ENCODE data around the gene TMEM59. TPM values are rescaled to one million over a fixed set of nuclear protein-coding genes. Genes with fewer than 3 reads are reported as not detected.

The TMEM59 gene
- total and polyA plus RNA-seq, 2 of the 8 experiments (the other 6 are each of a cell fraction or from before 2014, with no cell fraction given): 116 to 139 TPM

- H2BK5ac ChIP-seq (ENCODE audit: low read depth, low read length): no peak within 1 kb of the TSS
- FAIRE-seq (no peak), DNase-seq (ENCODE audit: low read depth in 1 of 2, low spot score in 2 of 2) (no peak)
- 86% methylated on average over 6 of the region's 6 CpGs; no CpG with 5 or more reads in 1 of the 2 experiments for whole genome bisulfite sequencing, 2 experiments (ENCODE audit: extremely low coverage in 1 of 2, insufficient coverage in 1 of 2, insufficient read length in 1 of 2, insufficient replicate concordance in 2 of 2, low coverage in 1 of 2, low lambda C conversion rate in 2 of 2, missing lambda C conversion rate in 1 of 2)
- no peak within 1 kb of the TSS for H4K8ac ChIP-seq (ENCODE audit: extremely low read depth, insufficient read depth, low read length)
- H3K23me2 ChIP-seq (ENCODE audit: low read depth, low read length): no peaks in the 10 kb centered on the region
- H3K27ac ChIP-seq (ENCODE audit: low read depth, low read length): no peak within 1 kb of the TSS
- ChIA-PET POLR2A (ENCODE audit: partially characterized antibody) (no interaction called here), CTCF (ENCODE audit: partially characterized antibody) (interaction anchor here (0.6 to 2.3 kb wide), 5 partner anchors 9 to 86 kb away, joined by 3 to 8 read pairs (median 4); no protein-coding TSS in a partner anchor)
- H4K5ac ChIP-seq (ENCODE audit: insufficient read length, low read depth, low read length): no peak within 1 kb of the TSS
- TF ChIP-seq CEBPB (IDR thresholded peaks at IDR 0.05; ENCODE audit: low read depth, low read length) (no peak), TBP (IDR thresholded peaks at IDR 0.05; ENCODE audit: low read depth, low read length) (no peak), KDM1A (IDR thresholded peaks at IDR 0.05; ENCODE audit: borderline replicate concordance, low read length) (no peak), HDAC6 (IDR thresholded peaks at IDR 0.05; ENCODE audit: low read depth, low read length) (no peak), GTF2F1 (IDR thresholded peaks at IDR 0.05; ENCODE audit: borderline replicate concordance, low read depth, low read length) (no peak), SIX5 (IDR thresholded peaks at IDR 0.05; ENCODE audit: low read depth, low read length) (no peak), SP2 (IDR thresholded peaks at IDR 0.05; ENCODE audit: low read length) (no peak)
- no peaks in the 10 kb centered on the region for H3K9me3 ChIP-seq (ENCODE audit: insufficient read depth in 2 of 2, low read depth in 1 of 2, low read length in 1 of 2)
- no peak within 1 kb of the TSS for H3K4ac ChIP-seq (replicated peaks; ENCODE audit: insufficient read length, low read depth, low read length)
- H2AK5ac ChIP-seq (ENCODE audit: low read depth, low read length): no peak within 1 kb of the TSS
- no peak within 1 kb of the TSS for H3K18ac ChIP-seq (ENCODE audit: extremely low read depth, low read length)
- H3K79me1 ChIP-seq (ENCODE audit: low read depth, low read length): no peaks in the 10 kb centered on the region
- H4K20me1 ChIP-seq (replicated peaks in 1 of 2; ENCODE audit: control insufficient read depth in 1 of 2, insufficient read depth in 2 of 2, low read length in 2 of 2): no peaks in the 10 kb centered on the region
- no peak within 1 kb of the TSS for H2BK15ac ChIP-seq (ENCODE audit: low read length)
- no peak within 1 kb of the TSS for H2BK120ac ChIP-seq (replicated peaks; ENCODE audit: low read depth, low read length)
- no peak within 1 kb of the TSS; the same call in 1 of the 2 replicates for H2AFZ ChIP-seq (ENCODE audit: low read length)
- H3K79me2 ChIP-seq (ENCODE audit: control insufficient read depth in 1 of 2, insufficient read depth in 2 of 2, low read length in 2 of 2): no peaks in the 10 kb centered on the region
- no peak within 1 kb of the TSS for H2BK12ac ChIP-seq (ENCODE audit: low read depth, low read length)
- no peak within 1 kb of the TSS for H4K91ac ChIP-seq (replicated peaks; ENCODE audit: insufficient read length, low read length)
- H3K36me3 ChIP-seq (ENCODE audit: control insufficient read depth in 2 of 4, insufficient read depth in 4 of 4, low read length in 3 of 4): no peaks in the 10 kb centered on the region
- H3K4me2 ChIP-seq (ENCODE audit: insufficient read depth in 1 of 2, low read depth in 2 of 2, low read length in 2 of 2): no peak within 1 kb of the TSS
- no peak within 1 kb of the TSS for H2BK20ac ChIP-seq (ENCODE audit: low read length)
- H3K9ac ChIP-seq (replicated peaks in 1 of 4; ENCODE audit: extremely low read depth in 1 of 4, low read depth in 3 of 4, low read length in 3 of 4): no peak within 1 kb of the TSS
- no peak within 1 kb of the TSS for H3K4me3 ChIP-seq (ENCODE audit: extremely low read depth in 1 of 4, insufficient read depth in 2 of 4, low read depth in 3 of 4, low read length in 4 of 4)
- H3K56ac ChIP-seq (replicated peaks; ENCODE audit: insufficient read length, low read depth, low read length): no peak within 1 kb of the TSS
- no peaks in the 10 kb centered on the region for H3K27me3 ChIP-seq (replicated peaks in 1 of 4; ENCODE audit: control insufficient read depth in 3 of 4, extremely low read depth in 1 of 4, insufficient read depth in 3 of 4, low read length in 3 of 4)
- no peak within 1 kb of the TSS for H3K23ac ChIP-seq (ENCODE audit: insufficient read length)
- no peak within 1 kb of the TSS for H3K14ac ChIP-seq (ENCODE audit: insufficient read length)
- peaks cover 0 to 3% (median 0%) of the 10 kb centered on the region in 4 experiments; a peak in 1 of 7 replicates for H3K4me1 ChIP-seq (replicated peaks in 1 of 4; ENCODE audit: control insufficient read depth in 3 of 4, insufficient read depth in 4 of 4, low read length in 3 of 4)
These were observed 35.0 kb downstream of the TMEM59 start, which contains the start of gene LDLRAD1 for GRCh38 chr1:54017979-54018378. Gene LDLRAD1, minus strand, starts transcription at chr1:54018186. Its CDS starts 74 bp downstream, at chr1:54018112.
